GM19193 (cell line): ENCODE results near the gene NRTN.

Source experiments
- POLR2A ChIP-seq: IDR thresholded peaks from 4 replicates; pipeline ENCODE4 v1.6.1; 2011; ENCODE audit not compliant: insufficient read depth, insufficient read length; ENCODE audit errors: extremely low read depth

The NRTN gene

DNA sequence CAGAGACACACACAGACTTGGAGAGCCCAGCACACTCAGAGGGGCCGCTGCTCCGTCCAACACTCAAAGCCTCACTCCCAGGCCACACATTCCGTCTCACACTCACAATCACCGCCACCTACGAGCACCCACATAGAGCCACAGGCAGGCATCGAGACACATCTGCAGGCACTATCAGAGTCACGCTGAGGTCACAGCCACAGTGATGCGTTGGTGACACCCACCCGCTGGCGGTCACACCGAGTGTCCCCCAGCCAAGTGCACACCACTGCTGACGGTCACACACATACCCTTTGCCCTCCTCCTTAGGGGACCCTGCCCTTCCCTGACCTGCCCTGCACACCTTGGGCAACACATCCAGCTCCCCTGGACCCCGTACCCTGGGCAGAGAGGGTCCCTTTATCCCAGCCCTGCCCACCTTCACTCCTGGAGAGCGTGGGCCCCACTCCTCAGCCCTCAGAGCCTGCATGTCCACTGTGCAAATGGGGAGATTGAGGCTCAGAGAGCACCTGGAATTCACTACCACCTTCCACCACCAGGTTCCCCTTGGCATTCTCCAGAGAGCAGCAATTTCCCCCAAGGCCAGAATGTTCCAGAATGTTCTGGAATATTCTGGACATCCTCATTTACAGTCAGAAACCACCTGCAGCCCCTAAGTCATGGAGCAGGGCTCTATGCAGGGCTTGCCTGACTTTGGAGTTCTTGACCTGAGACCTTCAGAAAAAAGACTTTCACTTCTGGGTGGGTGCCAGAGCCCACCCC is 60.0 kb downstream of the NRTN start:
- no peak for TF ChIP-seq POLR2A

DNA sequence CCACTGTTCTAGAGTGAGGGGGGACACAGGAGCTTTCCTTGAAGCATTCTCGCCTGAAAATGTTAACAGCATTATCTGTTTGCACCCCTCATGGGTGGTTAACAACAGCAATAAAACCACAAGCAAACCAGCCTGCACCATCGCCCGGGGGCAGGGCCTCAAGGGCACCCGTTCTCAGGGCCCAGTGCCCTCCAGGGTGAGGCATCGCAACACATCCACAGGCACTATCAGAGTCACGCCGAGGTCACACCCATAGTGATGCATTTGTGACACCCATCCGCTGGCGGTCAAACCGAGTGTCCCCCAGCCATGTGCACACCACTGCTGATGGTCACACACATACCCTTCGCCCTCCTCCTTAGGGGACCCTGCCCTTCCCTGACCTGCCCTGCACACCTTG is 60.9 kb downstream of the NRTN start:
- TF ChIP-seq POLR2A, result no peak

- TF ChIP-seq POLR2A, result no peak
Measured at GRCh38 chr19:5867201-5868136, 62.6 kb downstream of the NRTN start.

- TF ChIP-seq POLR2A, result no peak
Measured at GRCh38 chr19:5870986-5871394, 66.1 kb downstream of the NRTN start.

DNA sequence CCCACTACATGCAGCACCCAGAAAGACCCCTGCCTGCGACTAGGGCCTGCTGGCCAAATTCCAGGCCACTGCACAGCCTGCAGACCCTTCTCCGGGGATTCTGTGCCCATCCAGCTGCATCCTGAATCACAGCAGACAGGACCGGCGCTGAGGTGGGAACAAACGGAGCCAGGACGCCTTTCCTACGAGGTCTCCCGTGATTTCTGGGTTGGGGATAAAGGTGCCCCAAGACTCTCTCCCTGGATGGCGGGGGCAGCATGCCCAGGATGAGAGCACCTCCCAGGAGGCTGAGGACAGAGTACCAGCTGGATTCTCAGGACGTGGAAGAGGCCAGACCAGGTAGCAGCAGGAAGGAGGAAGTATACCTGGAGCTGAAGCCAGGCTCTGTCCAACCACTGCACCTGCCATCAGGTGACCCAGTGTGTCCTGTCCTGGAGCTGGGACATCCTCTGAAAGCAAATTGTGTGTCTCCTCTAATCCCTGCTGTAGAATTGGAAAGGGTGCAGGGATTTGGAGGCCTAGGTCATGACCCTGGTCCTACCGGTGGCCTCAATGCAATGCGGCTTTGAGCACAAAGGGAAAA is 68.8 kb downstream of the NRTN start:
- TF ChIP-seq POLR2A, result no peak

GRCh38 chr19:5877427-5877826 is 72.6 kb downstream of the NRTN start:
- no peak for TF ChIP-seq POLR2A

DNA sequence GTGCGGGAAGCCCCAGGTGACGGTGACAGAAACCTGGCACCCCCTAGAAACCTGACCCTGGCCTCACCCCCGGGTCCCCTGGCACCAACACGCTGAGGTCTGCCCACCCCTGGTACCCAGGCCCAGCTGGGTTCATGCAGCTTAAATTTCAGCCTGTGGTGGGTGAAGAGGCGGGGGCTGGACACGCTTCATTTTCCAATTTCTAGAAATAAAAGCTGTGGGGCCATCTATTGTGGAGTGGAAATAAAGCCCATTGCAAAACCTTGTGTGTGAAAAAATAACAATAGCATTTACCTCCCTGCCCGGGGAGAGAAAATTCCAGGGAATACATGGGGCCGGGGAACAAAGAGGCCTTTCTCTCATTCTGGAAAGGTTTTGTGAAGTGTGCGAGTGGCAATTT is 73.0 kb downstream of the NRTN start:
- TF ChIP-seq POLR2A, result no peak
